Activated T-cell treated with anti-CD3 and anti-CD28 coated beads for 4 hours (primary cell): ENCODE results near the gene NCCRP1.

ENCODE experiments used
- DNase-seq: peaks from one replicate; pipeline ENCODE4 v3.0.0-alpha.2; 2020

The NCCRP1 gene, protein sequence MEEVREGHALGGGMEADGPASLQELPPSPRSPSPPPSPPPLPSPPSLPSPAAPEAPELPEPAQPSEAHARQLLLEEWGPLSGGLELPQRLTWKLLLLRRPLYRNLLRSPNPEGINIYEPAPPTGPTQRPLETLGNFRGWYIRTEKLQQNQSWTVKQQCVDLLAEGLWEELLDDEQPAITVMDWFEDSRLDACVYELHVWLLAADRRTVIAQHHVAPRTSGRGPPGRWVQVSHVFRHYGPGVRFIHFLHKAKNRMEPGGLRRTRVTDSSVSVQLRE

GRCh38 chr19:39196860-39197562 lies at the start of gene NCCRP1:
NCCRP1 (plus strand) TSS chr19:39196964; CDS start chr19:39196983, 19 bp downstream.
- no peak for DNase-seq

GRCh38 chr19:39147480-39147879 lies 49.3 kb upstream of the NCCRP1 start:
- DNase-seq: no peak

DNA sequence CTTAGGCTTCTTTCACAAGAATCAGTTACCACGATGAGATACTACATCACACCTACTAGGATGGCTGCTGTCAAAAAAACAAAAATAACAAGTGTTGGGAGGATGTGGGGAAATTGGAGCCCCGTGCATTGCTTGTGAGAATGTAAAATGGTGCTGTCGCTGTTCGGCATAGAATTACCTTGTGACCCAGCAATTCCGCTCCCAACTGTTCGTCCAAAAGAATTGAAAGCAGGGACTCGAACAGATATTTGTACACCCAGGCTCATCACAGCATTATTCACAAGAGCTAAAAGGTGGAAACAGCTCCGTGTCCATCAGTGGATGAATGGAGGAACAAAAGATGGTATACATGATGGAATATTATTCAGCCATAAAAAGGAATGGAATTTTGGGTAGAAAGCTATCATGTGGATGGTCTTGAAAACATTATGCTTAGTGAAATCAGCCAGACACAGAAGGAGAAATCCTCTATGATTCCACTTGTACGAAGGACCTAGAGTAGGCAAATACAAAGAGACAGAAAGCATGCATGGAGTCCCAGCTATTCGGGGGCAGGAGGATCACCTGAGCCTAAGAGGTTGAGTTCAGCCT lies 47.7 kb upstream of the NCCRP1 start:
- no peak for DNase-seq

DNA sequence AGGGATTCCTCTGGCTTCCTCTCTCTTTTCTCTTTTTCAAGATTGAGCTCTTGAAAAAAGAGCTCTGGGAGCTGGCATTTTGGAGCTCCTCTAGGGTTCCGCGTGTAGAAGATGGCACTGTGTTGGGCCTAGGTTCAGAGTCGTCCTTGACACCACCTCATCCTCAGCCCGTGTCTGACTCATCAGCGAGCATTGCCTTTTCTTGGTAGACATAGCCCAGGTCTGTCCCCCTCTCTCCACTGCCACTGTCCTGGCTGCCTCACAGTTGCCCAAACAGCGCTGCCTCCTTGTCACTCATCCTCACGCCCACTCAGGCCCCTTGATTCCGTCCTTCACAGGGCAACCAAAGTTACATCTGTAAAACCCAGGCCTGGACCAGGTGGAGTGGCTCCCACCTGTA lies 46.5 kb upstream of the NCCRP1 start:
- DNase-seq: no peak

GRCh38 chr19:39150807-39151600 lies 45.8 kb upstream of the NCCRP1 start:
- no peak for DNase-seq

GRCh38 chr19:39152066-39152465 lies 44.7 kb upstream of the NCCRP1 start:
- no peak for DNase-seq

GRCh38 chr19:39154100-39154628 lies 42.6 kb upstream of the NCCRP1 start:
- no peak for DNase-seq

DNA sequence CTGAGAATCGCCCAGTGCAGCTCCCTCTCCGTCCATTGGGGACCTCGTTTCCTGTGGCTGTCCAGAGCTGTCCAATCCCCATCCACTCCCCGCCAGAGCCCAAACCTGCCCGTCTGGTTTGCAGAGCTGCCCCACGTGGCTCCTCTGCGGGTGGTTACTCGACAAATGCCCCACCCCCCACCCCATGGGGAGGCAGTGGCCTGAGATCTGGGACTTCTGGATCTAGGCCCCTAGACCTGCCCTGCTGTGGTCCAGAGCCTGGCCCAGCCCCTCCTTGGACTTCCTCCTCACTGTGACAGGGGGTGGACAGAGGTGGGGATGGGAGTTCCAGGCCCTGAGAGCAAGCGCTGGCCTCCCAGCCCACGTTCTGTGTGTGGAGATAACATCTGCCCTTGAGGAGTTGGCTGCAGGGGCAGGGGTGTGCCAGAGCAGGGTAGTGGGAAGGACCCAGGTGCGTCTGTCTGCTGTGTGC lies 42.1 kb upstream of the NCCRP1 start:
- DNase-seq: no peak

DNA sequence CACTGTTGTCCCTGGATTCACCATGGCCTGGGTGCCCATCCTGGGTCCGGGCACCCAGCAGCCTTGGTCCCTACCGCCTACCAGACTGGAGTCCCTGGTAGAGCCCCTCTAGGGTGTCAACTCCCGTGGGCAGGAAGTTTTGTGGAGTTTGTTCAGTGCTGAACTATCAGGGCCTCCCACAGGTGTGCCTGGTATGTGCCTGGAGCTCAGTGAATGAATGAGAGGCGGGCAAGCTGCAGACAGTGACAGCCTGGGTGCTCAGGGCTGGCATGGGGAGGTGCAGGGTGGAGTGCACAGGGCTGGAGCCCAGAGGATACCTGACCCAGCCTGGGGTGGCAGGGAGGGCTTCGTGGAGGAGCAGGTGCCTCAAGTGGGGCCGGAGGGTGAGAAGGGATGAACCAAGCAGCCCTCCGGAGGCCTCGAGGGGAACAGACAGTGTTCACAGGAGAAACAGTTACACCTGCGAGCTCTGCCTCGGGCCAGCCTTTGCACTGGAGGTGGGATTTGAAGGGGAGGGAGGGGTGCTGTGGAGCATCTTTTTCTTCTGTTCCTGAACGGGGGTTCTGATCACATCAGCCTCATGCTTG lies 41.6 kb upstream of the NCCRP1 start:
- no peak for DNase-seq

DNA sequence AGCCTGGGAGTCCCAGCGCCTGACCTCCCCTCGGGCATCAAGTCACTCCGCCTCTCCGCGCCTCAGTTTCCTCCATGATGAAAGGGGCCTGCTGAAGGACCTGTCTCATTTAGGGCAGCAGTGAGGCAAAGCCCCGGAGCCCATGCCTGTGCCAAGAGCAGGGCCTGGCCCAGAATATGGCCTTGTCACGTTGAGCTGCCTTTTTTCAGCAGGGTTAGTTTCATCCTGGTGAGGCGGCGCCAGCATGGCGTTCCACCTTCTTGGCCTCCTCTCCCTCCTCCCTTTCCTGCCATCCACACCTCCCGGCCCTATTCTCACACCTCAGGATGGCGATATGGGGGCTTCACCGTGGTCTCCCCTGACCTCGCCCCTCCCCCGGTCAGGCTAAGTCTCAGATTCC lies 41.0 kb upstream of the NCCRP1 start:
- DNase-seq: no peak

GRCh38 chr19:39156326-39157230 lies 40.2 kb upstream of the NCCRP1 start:
- no peak for DNase-seq

- no peak for DNase-seq
These were observed 39.3 kb upstream of the NCCRP1 start for GRCh38 chr19:39157275-39157996.

DNA sequence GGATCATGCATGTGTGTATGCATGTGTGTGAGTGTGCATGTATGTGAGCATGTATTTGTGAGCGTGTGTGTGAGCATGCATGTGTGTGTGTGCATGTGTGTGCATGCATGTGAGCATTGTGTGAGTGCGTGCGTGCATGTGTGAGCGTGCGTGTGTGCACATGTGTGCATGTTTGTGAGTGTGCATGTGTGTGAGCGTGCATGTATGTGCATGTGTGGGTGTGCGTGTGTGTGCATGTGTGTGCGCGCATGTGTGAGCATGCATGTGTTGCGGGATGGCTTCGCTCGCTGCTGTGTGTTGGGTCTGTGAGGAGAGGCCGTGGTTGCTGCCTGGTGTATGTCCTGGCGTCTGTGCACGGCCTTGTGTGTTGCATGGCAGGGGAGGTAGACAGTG lies 38.8 kb upstream of the NCCRP1 start:
- DNase-seq: no peak

DNA sequence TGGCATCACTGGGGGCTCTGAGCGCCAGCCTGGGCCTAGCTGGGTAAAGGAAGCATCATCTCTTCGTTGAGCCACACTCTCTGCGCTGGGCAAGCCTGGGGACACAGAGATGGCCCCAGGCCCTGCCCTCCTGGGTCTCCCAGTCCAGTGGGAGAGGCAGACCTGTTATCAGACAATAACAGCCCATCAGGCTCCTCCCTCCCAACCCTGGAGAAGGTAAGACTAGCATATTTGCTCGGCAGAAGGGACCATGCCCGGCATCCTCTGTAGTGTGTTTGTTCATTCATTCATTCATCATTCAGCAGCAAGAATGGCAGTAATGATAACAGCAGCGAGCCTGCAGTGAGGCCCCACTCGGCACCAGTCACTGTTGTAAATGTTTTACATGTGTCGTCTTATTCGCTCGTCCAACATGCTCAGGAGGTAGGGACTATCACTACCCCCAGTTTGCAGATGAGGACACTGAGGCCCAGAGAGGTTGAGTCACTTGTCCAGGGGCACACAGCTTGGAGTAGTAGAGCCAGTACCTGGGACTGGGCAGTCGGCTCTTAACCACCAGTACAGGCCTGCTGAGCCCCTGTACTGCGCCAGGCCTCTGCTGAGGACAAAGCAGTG lies 38.0 kb upstream of the NCCRP1 start:
- no peak for DNase-seq

DNA sequence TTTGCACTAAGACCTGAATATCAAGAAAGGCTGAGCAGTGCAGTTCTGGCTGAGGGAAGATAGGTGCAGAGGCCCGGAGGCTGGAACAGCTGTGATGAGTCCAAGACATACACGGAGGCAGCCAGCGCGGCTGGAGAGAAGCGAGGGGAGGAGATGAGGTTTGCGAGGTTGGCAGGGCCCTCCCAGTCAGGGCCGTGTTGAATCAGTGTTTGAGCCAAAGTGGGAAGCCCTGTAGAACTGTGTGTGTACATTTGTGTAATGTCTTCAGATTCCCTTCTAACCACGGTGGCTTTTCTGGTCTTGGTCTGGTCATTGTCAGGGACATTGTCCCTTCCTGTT lies 36.3 kb upstream of the NCCRP1 start:
- no peak for DNase-seq

GRCh38 chr19:39160889-39161672 lies 35.7 kb upstream of the NCCRP1 start:
- no peak for DNase-seq

DNA sequence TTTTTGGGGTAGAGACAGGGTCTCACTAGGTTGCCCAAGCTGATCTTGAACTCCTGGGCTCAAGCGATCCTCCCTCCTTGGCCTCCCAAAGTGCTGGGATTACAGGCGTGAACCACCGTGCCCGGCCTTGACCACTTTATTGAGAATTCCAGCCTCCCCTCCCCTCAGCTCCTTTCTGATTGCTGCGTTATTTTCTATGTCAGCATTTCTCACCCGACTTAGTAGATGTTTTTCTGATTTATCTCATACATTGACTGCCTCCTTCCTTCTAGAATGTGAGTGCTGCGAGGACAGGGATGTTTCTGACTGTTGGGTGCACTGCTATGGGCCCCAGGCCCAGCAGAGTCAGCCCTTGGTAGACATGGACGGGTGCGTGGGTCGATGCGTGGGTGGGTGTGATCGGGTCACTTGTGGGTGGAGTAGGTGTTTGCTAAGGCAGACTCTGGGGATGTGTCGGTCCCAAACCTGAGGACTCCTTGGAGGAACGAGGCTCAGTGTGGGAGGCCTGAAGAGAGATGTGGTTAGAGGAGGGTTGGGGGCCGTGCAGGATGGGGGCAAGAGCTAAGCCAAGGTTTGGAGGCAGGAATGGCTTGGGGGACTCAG lies 34.2 kb upstream of the NCCRP1 start:
- DNase-seq: no peak

- DNase-seq: no peak
These were observed 33.1 kb upstream of the NCCRP1 start for GRCh38 chr19:39163621-39164020.

- no peak for DNase-seq
These were observed 32.5 kb upstream of the NCCRP1 start for GRCh38 chr19:39164289-39164688.
